Fibroblast of peridontal ligament (primary cell): ENCODE measurements around the gene AMPD3.

Experiments
- DNase-seq: peaks from one replicate; pipeline ENCODE4 v3.0.0-alpha.2; 2010; ENCODE audit errors: extremely low read depth

The AMPD3 gene

GRCh38 chr11:10538924-10539323 lies 83.9 kb downstream of the AMPD3 start:
- DNase-seq: peak; percentile 36

- no peak for DNase-seq
Measured at GRCh38 chr11:10539339-10539738, 84.3 kb downstream of the AMPD3 start.

- DNase-seq: peak; percentile 29
Measured at GRCh38 chr11:10540546-10540914, 85.5 kb downstream of the AMPD3 start.

- peak; percentile 84 for DNase-seq
Measured at GRCh38 chr11:10540915-10541560, 86.0 kb downstream of the AMPD3 start, which contains the start of gene RNF141. Gene RNF141, minus strand, starts transcription at chr11:10541187. Its CDS starts 7,029 bp downstream, at chr11:10534158.

- no peak for DNase-seq
Measured at GRCh38 chr11:10541561-10541930, 86.5 kb downstream of the AMPD3 start.

- no peak for DNase-seq
Measured at GRCh38 chr11:10542776-10543175, 87.7 kb downstream of the AMPD3 start.

GRCh38 chr11:10543782-10544181 lies 88.7 kb downstream of the AMPD3 start:
- no peak for DNase-seq

- no peak for DNase-seq
Measured at GRCh38 chr11:10544491-10545465, 89.7 kb downstream of the AMPD3 start.

- peak; percentile 78 for DNase-seq
Measured at GRCh38 chr11:10550503-10551289, 95.6 kb downstream of the AMPD3 start.

GRCh38 chr11:10551290-10551592 lies 96.2 kb downstream of the AMPD3 start:
- no peak for DNase-seq

GRCh38 chr11:10551845-10552352 lies 96.8 kb downstream of the AMPD3 start:
- no peak for DNase-seq

- DNase-seq: no peak
Measured at GRCh38 chr11:10556590-10556989, 101.5 kb downstream of the AMPD3 start.
